Lung (tissue), 12 donors: ENCODE results near the gene UGT1A8. TPM values are rescaled to one million over a fixed set of nuclear protein-coding genes. Genes with fewer than 3 reads are reported as not detected.

ENCODE experiments used
- ATAC-seq: fragments of 200-7000 bp; cut with Tn5 transposase; one replicate; pipeline ENCODE4 v1.9.1; 2020; ENCODE audit warnings: moderate number of reproducible peaks; ENCODE audit not compliant: insufficient read depth, low FRiP score
- DNase-seq, 3 donors: peaks; one replicate each; pipeline ENCODE4 v3.0.0-alpha.2; 2013 to 2017
- H3K27ac ChIP-seq, 2 donors: one replicate each; pipeline ENCODE4 v1.5.1; 2013; ENCODE audit warnings: mild to moderate bottlenecking in 2 of 2, moderate library complexity in 2 of 2, control low read depth in 1 of 2, inconsistent platforms in 1 of 2, low read depth in 1 of 2, low read length in 1 of 2
- H3K27me3 ChIP-seq, 3 donors: one replicate each; pipeline ENCODE4 v1.5.1; 2013; ENCODE audit warnings: low read length in 2 of 3; ENCODE audit not compliant: control insufficient read depth in 3 of 3, insufficient read depth in 3 of 3
- H3K36me3 ChIP-seq, 4 donors: one replicate each; pipeline ENCODE4 v1.5.1; 2013; ENCODE audit warnings: low read length in 4 of 4, mild to moderate bottlenecking in 1 of 4, moderate library complexity in 1 of 4; ENCODE audit not compliant: control insufficient read depth in 4 of 4, insufficient read depth in 4 of 4
- H3K4me1 ChIP-seq, 5 donors: one replicate each; pipeline ENCODE4 v1.5.1; 2013; ENCODE audit warnings: low read length in 5 of 5, mild to moderate bottlenecking in 2 of 5, moderate library complexity in 1 of 5; ENCODE audit not compliant: control insufficient read depth in 5 of 5, insufficient read depth in 5 of 5
- H3K4me3 ChIP-seq: one replicate; pipeline ENCODE4 v1.5.1; 2013; ENCODE audit warnings: mild to moderate bottlenecking, control low read depth, moderate library complexity
- H3K9ac ChIP-seq, 2 donors: one replicate each; pipeline ENCODE4 v1.5.1; 2013; ENCODE audit warnings: low read length in 2 of 2, control low read depth in 1 of 2; ENCODE audit not compliant: insufficient read depth in 1 of 2
- H3K9me3 ChIP-seq, 4 donors: one replicate each; pipeline ENCODE4 v1.5.1; 2013; ENCODE audit warnings: low read length in 3 of 4, mild to moderate bottlenecking in 1 of 4, moderate library complexity in 1 of 4; ENCODE audit not compliant: control insufficient read depth in 4 of 4, insufficient read depth in 3 of 4
- CTCF ChIP-seq: IDR thresholded peaks from 2 replicates; pipeline ENCODE4 v1.5.1; 2012; ENCODE audit warnings: mild to moderate bottlenecking; ENCODE audit errors: control extremely low read depth, extremely low read depth
- whole genome bisulfite sequencing, 2 donors: extraction: QIAGEN DNeasy Blood & Tissue Kit; methylation state at CpG; one replicate each; pipeline ENCODE4 v1.1.7; 2013; 5-methylcytosine and 5-hydroxymethylcytosine counted together
- polyA plus RNA-seq, 2 donors: library from polyadenylated mRNA; stranded (reverse); fragments of 200-250 nt; gene quantifications; one replicate each; pipeline ENCODE4 v1.2.1, GENCODE V29; 2013
- total RNA-seq, 2 donors: library from RNA; depleted of rRNA in 1 of 2; stranded (reverse); fragments of >200 nt in 1 of 2; gene quantifications; one replicate each; pipeline ENCODE4 v1.2.1, GENCODE V29; 2014 to 2021
- donor health status: control.
- donor health status: control.
- donor health status: Bipolar disorder and iron deficiency.
- donor health status: healthy.
- donor health status: DM: yes; HTN: yes; CAD: no.

Gene UGT1A8
- total and polyA plus RNA-seq, 4 donors: 0.26 TPM; not detected in 3

- ATAC-seq (no peak), DNase-seq (peak; percentile 20 to 59 (median 55))
- H3K9me3 ChIP-seq: no peaks in the 10 kb centered on the region
- no peak overlapping the region for H3K9ac ChIP-seq
- H3K4me3 ChIP-seq: no peak overlapping the region
- no peaks in the 10 kb centered on the region for H3K36me3 ChIP-seq
- H3K27ac ChIP-seq: no peak overlapping the region
- H3K4me1 ChIP-seq: no peaks in the 10 kb centered on the region
- 65 to 85% methylated on average over 18 of the region's 18 CpGs for WGBS, 2 donors
- H3K27me3 ChIP-seq: no peaks in the 10 kb centered on the region
- TF ChIP-seq CTCF: no peak
Measured at GRCh38 chr2:233793465-233794127, 176.2 kb downstream of the UGT1A8 start.

GRCh38 chr2:233794128-233794658 lies 176.8 kb downstream of the UGT1A8 start:
- Histone ChIP-seq H3K27me3 (no peaks in the 10 kb centered on the region), H3K9me3 (no peaks in the 10 kb centered on the region), H3K4me3 (no peak overlapping the region), H3K27ac (no peak overlapping the region), H3K36me3 (no peaks in the 10 kb centered on the region), H3K4me1 (no peaks in the 10 kb centered on the region), H3K9ac (no peak overlapping the region)
- DNase-seq (peak in 1 of 3 donors; percentile 33), ATAC-seq (no peak)
- WGBS, 2 donors: 68 to 81% methylated on average over 17 of the region's 17 CpGs
- TF ChIP-seq CTCF: no peak

GRCh38 chr2:233795735-233796171 lies 178.3 kb downstream of the UGT1A8 start:
- ATAC-seq (no peak), DNase-seq (no peak)
- TF ChIP-seq CTCF: no peak
- WGBS, 2 donors: 94 to 95% methylated on average over 13 of the region's 13 CpGs
- Histone ChIP-seq H3K4me1 (no peaks in the 10 kb centered on the region), H3K9ac (no peak overlapping the region), H3K4me3 (no peak overlapping the region), H3K27me3 (no peaks in the 10 kb centered on the region), H3K9me3 (no peaks in the 10 kb centered on the region), H3K36me3 (no peaks in the 10 kb centered on the region), H3K27ac (no peak overlapping the region)

- Histone ChIP-seq H3K9me3 (no peaks in the 10 kb centered on the region), H3K4me3 (no peak overlapping the region), H3K27me3 (no peaks in the 10 kb centered on the region), H3K4me1 (no peaks in the 10 kb centered on the region), H3K36me3 (no peaks in the 10 kb centered on the region), H3K27ac (no peak overlapping the region), H3K9ac (no peak overlapping the region)
- DNase-seq: no peak
- WGBS, 2 donors: 86 to 92% methylated on average over 9 of the region's 9 CpGs
- ATAC-seq: no peak
- no peak for TF ChIP-seq CTCF
Measured at GRCh38 chr2:233796254-233796653, 178.8 kb downstream of the UGT1A8 start.
